Activated naive CD8-positive, alpha-beta T cell (primary cell): ENCODE measurements around the gene ANO4.
"Not testable (repeated sequence)": the region's sequence is repeated elsewhere in the genome, so short reads cannot be mapped to it uniquely, and the experiment has no call there.

Source experiments
- H3K27ac Mint-ChIP-seq: one replicate; pipeline ENCODE4 v1.8.0; 2021; ENCODE audit warnings: mixed read lengths
- H3K27me3 Mint-ChIP-seq: one replicate; pipeline ENCODE4 v1.8.0; 2021; ENCODE audit warnings: mixed read lengths
- H3K36me3 Mint-ChIP-seq: one replicate; pipeline ENCODE4 v1.8.0; 2021; ENCODE audit warnings: mixed read lengths
- H3K4me1 Mint-ChIP-seq: one replicate; pipeline ENCODE4 v1.8.0; 2021; ENCODE audit warnings: low read depth, mixed read lengths
- H3K4me3 Mint-ChIP-seq: one replicate; pipeline ENCODE4 v1.8.0; 2021; ENCODE audit warnings: mild to moderate bottlenecking, mixed read lengths
- H3K9me3 Mint-ChIP-seq: one replicate; pipeline ENCODE4 v1.8.0; 2021; ENCODE audit warnings: low read depth, mixed read lengths

The ANO4 gene

DNA sequence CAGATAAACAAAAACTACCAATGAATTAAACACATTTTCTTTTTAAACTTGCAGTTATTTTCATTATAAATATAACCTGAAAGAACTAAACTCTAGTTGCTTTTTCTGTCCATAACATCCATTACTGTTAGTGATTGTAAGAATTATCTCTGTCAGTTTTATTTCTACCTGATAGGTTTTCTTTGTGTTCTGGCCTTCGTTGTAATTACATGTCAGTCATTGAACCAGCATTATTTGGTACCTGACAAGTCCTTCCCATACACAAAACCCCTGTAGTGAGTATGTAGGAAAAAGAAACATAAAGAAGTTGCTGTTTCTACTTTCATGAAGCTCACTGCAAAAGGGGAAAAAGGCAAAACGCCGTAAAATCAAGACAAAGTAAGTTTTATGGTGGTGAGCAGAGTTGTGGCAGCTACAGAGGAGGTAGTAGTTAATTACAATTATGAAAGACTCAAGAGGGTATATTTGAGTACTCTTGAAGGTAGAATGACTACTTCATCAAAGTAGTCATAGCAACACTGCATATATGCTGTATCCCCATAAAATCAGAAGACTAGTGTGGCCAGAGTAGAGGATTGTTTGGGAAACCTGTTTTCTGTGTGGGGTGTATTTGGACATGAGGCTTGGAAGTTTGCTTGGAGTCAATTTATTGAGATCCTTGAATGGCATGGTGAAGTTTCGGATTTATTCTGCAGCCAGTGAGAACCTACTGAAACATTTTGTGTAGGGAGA, 312.6 kb downstream of the ANO4 start:
- H3K4me3 Mint-ChIP-seq, result no peak overlapping the region

DNA sequence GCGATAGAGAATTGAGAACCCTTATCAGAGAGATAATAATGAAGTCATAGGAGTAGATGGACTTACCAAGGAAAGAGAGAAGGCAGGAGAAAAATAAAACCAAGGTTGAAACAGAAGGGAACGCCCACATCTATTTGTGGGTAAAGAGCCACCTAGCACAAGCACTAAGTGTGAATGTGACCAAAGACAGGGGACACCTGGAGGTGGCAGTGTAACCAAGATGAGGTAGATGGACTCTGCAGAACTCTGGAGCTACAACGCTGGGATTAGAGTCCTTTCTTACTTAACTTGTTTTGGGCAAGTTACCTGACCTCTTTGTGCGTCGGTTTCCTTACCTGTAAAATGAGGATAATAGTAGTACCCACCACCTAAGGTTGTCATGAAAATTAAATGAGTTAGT, 313.6 kb downstream of the ANO4 start:
- peaks cover 4% of the 10 kb centered on the region for H3K27me3 Mint-ChIP-seq
- H3K27ac Mint-ChIP-seq, result no peak overlapping the region

More for the DNA sequence above, 312.6 kb downstream of the ANO4 start:
- no peak overlapping the region for H3K27ac Mint-ChIP-seq
- peaks cover 4% of the 10 kb centered on the region for H3K27me3 Mint-ChIP-seq
- H3K4me1 Mint-ChIP-seq, result no peaks in the 10 kb centered on the region
- H3K9me3 Mint-ChIP-seq, result no peaks in the 10 kb centered on the region
- no peaks in the 10 kb centered on the region for H3K36me3 Mint-ChIP-seq

DNA sequence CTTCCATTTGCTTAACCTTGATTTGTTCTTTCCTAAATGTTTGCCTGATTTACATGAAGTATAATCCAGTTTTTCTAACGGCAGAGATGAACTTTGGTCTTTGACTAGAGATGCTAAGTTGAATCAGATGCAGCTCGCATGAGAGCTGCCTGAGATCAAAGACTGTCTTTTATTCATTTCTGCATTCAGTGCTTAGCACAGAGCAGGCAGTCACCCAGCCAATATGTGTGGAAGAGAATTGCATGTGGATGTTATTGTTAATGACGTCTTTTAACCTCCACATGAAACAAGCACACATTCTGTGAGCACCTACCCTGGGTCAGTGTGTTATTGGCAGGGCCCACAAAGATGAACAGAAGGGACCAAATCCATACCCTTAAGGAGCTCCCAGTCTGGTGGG, 316.3 kb downstream of the ANO4 start:
- no peaks in the 10 kb centered on the region for H3K9me3 Mint-ChIP-seq
- H3K27me3 Mint-ChIP-seq, result peaks cover 2% of the 10 kb centered on the region
- H3K4me3 Mint-ChIP-seq, result no peak overlapping the region
- H3K4me1 Mint-ChIP-seq, result no peaks in the 10 kb centered on the region
- no peaks in the 10 kb centered on the region for H3K36me3 Mint-ChIP-seq
- no peak overlapping the region for H3K27ac Mint-ChIP-seq

More for the DNA sequence above, 313.6 kb downstream of the ANO4 start:
- no peaks in the 10 kb centered on the region for H3K36me3 Mint-ChIP-seq
- no peak overlapping the region for H3K4me3 Mint-ChIP-seq
- H3K4me1 Mint-ChIP-seq, result no peaks in the 10 kb centered on the region
- no peaks in the 10 kb centered on the region for H3K9me3 Mint-ChIP-seq

DNA sequence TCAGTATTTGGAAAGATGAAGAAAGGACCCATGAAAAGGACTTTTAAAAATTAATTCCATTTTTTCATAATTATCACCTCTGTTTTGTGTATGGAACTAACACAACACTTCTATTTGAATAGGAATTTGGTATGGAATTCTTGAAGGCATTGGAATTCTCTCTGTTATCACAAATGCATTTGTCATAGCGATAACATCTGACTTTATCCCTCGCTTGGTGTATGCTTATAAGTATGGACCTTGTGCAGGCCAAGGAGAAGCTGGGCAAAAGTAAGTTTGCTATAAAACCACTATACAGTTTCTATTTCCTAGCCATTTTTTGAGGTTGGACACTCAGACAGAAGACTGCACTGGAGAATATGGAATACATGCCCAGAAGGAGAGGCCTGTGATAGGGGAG, 316.9 kb downstream of the ANO4 start:
- H3K27me3 Mint-ChIP-seq, result peaks cover 2% of the 10 kb centered on the region
- H3K9me3 Mint-ChIP-seq, result no peaks in the 10 kb centered on the region
- H3K4me3 Mint-ChIP-seq, result no peak overlapping the region
- H3K4me1 Mint-ChIP-seq, result no peaks in the 10 kb centered on the region
- no peak overlapping the region for H3K27ac Mint-ChIP-seq
- no peaks in the 10 kb centered on the region for H3K36me3 Mint-ChIP-seq

DNA sequence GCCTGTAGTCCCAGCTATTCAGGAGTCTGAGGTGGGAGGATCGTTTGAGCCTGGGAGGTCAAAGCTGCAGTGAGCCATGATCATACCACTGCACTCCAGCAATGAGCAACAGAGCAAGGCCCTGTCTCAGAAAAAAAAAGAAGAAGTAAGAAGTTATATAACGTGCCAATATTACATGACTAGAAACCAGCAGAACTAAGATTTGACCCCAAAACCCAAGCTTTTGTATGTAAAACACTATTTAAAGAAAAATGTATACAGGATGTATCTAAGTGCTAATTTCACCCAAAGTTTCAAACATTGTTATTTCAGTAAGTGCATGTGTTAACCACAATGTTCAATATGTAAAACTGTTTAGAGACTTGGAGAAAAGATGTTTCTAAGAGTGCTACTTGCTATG, 320.8 kb downstream of the ANO4 start:
- Mint-ChIP-seq H3K36me3 (no peaks in the 10 kb centered on the region), H3K4me3 (no peak overlapping the region), H3K4me1 (no peaks in the 10 kb centered on the region), H3K27ac (no peak overlapping the region), H3K27me3 (peaks cover under 1% of the 10 kb centered on the region), H3K9me3 (no peaks in the 10 kb centered on the region)

DNA sequence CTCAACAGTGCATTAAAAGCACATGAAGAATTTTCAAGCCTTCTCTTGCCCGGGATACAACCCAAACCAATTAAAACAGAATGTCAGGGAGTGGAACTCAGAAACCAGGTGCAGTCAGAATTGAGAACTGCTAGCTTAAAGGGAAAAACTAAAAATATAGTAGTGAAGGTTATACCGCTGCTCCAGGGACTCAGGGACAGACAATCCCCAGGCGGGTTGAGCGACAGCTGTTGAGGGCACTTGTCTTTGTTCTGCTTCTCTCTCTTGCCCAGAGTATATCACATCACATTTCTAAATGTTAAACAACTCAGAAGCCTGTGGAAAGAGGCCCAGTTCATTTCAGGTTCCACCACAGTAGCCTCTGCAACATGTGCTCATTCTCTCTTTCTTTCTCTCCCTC, 322.3 kb downstream of the ANO4 start:
- no peak overlapping the region for H3K27ac Mint-ChIP-seq
- no peaks in the 10 kb centered on the region for H3K27me3 Mint-ChIP-seq
- no peak overlapping the region for H3K4me3 Mint-ChIP-seq
- H3K36me3 Mint-ChIP-seq, result no peaks in the 10 kb centered on the region
- peaks cover 5% of the 10 kb centered on the region for H3K9me3 Mint-ChIP-seq
- no peaks in the 10 kb centered on the region for H3K4me1 Mint-ChIP-seq

DNA sequence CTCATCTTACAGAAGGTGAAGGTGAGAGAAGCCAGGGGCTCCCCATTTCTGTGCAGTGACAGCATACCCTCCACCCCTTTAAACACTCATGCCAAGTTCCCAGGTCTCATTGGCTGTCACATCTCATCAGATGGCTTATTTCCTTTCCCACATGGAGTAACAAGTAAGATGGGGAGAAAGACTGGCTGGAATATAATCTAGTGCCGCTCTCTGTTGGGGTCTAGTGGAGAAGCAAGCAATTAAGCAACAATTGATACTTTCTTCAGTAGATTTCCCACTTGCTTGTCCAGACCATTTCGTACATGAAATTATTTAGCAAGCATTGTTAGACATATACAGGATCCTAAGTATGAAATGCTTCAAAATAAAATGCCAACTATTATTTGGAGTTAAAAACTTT, 323.3 kb downstream of the ANO4 start:
- no peaks in the 10 kb centered on the region for H3K36me3 Mint-ChIP-seq
- H3K27ac Mint-ChIP-seq, result no peak overlapping the region
- no peaks in the 10 kb centered on the region for H3K4me1 Mint-ChIP-seq
- no peak overlapping the region for H3K4me3 Mint-ChIP-seq
- H3K9me3 Mint-ChIP-seq, result peaks cover 5% of the 10 kb centered on the region
- H3K27me3 Mint-ChIP-seq, result no peaks in the 10 kb centered on the region

DNA sequence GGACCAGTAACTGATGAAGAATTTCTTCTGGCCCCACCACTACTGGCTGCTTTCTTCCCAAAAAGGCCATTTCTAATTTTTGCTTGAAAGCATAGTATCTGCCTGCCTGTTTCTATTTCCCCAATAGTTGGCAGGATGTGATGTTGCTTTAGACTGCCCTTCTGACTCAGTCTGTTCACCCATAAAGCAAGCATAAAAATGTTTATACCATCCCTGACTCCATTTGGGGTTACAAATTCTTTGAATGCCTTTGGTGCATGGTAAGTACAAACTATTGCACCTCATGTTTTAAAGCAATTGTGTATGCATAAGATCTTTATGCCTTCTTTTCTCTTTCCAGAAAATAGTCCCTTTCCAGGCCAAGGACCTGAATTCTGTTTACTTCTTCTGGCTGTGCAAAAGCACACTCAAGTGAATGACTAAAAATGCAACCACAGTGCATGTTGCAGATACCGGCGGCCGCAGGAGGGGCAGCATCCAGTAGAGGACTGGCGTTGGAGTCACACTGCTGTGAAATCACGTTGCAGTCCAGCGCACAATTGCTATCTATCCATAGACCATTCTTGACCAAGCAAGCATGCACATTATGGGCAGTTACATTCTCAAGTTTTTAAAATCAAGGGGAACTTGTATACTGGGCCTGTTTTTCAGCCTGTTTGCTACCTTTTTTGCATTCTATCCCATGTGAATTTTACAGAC, 333.1 kb downstream of the ANO4 start:
- Mint-ChIP-seq H3K4me3 (no peak overlapping the region), H3K36me3 (no peaks in the 10 kb centered on the region), H3K27ac (no peak overlapping the region), H3K4me1 (no peaks in the 10 kb centered on the region), H3K9me3 (no peaks in the 10 kb centered on the region), H3K27me3 (no peaks in the 10 kb centered on the region)

DNA sequence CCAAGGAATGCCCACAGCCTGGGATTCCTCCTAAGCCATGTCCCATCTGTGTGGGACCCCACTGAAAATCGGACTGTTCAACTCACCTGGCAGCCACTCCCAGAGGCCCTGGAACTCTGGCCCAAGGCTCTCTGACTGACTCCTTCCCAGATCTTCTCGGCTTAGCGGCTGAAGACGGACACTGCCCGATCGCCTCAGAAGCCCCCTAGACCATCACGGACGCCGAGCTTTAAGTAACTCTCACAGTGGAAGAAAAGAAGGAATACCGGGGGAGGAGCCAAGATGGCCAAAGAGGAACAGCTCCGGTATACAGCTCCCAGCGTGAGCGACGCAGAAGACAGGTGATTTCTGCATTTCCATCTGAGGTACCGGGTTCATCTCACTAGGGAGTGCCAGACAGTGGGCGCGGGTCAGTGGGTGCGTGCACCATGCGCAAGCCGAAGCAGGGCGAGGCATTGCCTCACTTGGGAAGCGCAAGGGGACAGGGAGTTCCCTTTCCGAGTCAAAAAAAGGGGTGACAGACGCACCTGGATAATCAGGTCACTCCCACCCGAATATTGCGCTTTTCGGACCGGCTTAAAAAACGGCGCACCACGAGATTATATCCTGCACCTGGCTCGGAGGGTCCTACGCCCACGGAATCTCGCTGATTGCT, 351.3 kb downstream of the ANO4 start:
- H3K27ac Mint-ChIP-seq, H3K36me3 Mint-ChIP-seq, H3K4me1 Mint-ChIP-seq, H3K9me3 Mint-ChIP-seq, H3K4me3 Mint-ChIP-seq, H3K27me3 Mint-ChIP-seq: not testable (repeated sequence)

DNA sequence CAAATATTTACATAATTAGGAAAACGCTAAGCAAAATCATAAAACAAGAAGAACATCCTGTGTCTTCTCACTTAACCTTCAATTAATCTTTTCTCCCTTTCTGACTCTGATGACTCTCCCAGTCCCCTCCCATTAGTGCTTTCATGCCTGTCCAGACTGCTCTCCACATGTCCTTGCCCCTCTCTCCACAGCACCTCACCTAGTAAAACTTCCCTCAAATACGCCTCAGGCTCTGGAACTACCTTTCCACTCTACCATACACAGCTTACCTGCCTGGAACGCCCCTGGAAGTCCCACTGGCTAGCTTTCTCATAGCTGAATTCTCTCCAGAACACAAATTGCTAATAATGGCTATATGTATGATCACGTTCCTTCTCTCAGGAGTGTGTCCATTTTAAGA, 370.7 kb downstream of the ANO4 start:
- H3K36me3 Mint-ChIP-seq, result no peaks in the 10 kb centered on the region
- peaks cover 5% of the 10 kb centered on the region for H3K9me3 Mint-ChIP-seq
- H3K4me3 Mint-ChIP-seq, result no peak overlapping the region
- no peaks in the 10 kb centered on the region for H3K4me1 Mint-ChIP-seq
- H3K27me3 Mint-ChIP-seq, result peaks cover 2% of the 10 kb centered on the region
- no peak overlapping the region for H3K27ac Mint-ChIP-seq

DNA sequence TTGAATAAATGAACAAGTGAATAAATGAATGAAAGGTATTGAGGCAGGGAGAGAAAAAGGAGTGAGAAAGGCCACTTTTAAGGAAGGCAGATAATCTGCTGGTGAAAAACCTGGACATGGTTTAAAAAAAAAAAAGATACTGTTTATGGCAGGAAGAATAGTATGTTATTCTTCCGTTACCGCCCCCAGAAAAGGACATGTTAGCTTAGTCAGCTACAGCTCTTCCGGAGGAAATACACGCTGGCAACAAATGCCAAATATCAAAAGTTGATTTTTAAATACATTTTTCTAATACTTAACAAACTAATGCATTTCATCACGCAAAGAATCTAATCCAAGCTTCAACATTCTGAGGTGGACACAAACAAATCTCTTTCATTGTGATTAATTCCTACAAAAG, 372.3 kb downstream of the ANO4 start:
- H3K27ac Mint-ChIP-seq, result no peak overlapping the region
- H3K4me1 Mint-ChIP-seq, result no peaks in the 10 kb centered on the region
- peaks cover 3% of the 10 kb centered on the region for H3K27me3 Mint-ChIP-seq
- H3K4me3 Mint-ChIP-seq, result no peak overlapping the region
- no peaks in the 10 kb centered on the region for H3K36me3 Mint-ChIP-seq
- peaks cover 4% of the 10 kb centered on the region for H3K9me3 Mint-ChIP-seq

DNA sequence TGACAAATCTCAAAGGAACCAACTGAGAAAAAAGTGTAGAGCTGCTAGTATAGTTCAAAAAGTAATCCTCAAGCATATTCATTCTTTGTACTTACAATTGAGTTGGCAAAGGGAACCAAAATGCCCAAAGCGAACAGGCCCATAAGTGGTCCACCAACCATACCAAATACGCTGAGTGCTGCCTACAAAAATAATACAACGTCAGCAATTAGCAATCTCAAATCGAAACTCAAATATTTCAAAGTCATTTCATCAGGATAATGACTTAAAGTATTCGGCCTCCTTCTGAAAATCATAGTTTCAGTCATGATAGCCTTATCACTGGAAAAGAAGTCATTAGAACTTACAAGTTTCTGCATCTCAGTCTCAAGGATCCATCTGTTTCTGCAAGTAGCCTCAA, 373.4 kb downstream of the ANO4 start:
- Mint-ChIP-seq H3K4me1 (no peaks in the 10 kb centered on the region), H3K27ac (no peak overlapping the region), H3K27me3 (peaks cover 3% of the 10 kb centered on the region)

DNA sequence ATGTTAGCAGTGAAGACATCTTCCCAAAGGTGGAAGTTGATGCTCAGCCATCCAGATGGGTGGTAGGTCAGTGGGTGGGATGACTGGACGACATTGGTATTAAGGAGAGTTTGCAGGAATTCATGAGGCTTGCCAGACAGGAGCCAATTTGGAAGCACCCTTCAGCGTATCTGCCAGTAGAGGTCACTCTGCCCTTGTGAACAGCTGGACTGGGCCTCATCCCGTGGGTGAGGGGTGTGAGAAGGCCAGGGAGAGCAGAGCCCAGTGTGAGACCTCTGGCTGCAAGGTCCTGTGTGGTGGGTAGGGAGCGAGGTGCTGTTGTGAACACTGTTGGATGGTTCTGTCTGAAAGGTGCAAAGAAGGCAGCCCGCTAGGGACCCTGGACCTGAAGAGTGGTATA, 377.7 kb downstream of the ANO4 start:
- Mint-ChIP-seq H3K36me3 (no peaks in the 10 kb centered on the region), H3K9me3 (peaks cover 4% of the 10 kb centered on the region), H3K4me3 (no peak overlapping the region), H3K27me3 (peaks cover 3% of the 10 kb centered on the region), H3K27ac (no peak overlapping the region), H3K4me1 (no peaks in the 10 kb centered on the region)

More for the DNA sequence above, 373.4 kb downstream of the ANO4 start:
- Mint-ChIP-seq H3K36me3 (no peaks in the 10 kb centered on the region), H3K4me3 (no peak overlapping the region), H3K9me3 (no peaks in the 10 kb centered on the region)

DNA sequence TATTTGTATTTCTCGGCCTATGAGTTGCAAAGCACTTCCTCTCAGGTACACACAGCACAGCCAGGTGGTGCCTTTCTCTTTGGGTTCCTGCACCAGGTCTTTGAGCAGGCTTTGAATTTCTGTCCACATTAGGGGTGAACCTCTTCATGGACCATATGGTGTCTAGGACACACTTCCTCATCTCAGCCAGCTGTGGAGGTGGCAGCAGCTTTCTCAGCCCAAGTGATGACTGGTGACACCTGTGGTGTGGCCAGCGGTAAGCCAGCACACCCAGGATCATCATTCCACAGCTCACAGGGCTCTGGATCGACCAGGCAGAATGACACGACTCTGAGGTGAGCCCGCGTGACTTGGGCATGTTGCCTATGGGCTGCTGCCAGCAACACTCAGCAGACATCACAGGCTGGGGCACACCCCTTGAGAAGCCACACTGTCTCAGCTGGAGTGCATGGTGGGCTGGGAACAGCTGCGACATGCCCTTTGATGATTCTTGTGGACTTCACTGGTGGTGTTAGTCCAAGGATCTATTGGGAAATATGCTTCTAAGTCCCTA, 378.7 kb downstream of the ANO4 start:
- Mint-ChIP-seq H3K27me3 (peaks cover 3% of the 10 kb centered on the region), H3K36me3 (no peaks in the 10 kb centered on the region), H3K9me3 (peaks cover 4% of the 10 kb centered on the region), H3K4me1 (no peaks in the 10 kb centered on the region), H3K27ac (no peak overlapping the region), H3K4me3 (no peak overlapping the region)

DNA sequence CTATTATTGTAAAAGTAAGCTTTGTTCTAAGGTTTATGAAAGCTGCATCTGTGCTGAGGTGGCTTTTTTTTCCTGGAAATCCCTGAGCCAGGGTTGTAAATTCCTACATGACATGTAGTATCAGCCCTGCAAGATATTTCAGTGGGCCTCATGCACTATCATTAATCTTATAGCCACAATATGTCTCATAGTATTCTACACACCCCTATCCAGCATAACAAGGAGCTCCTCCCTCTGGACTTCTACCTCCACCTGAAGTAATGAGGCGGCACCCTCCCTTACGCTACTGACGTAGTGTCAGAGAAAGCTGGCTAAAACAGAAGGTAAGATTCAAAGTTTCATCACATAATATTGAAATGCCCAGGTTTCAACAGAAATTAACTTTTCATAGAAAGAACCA, 380.0 kb downstream of the ANO4 start:
- H3K4me1 Mint-ChIP-seq, result no peaks in the 10 kb centered on the region
- no peak overlapping the region for H3K27ac Mint-ChIP-seq
- H3K4me3 Mint-ChIP-seq, result no peak overlapping the region
- no peaks in the 10 kb centered on the region for H3K36me3 Mint-ChIP-seq
- peaks cover 3% of the 10 kb centered on the region for H3K27me3 Mint-ChIP-seq
- peaks cover 4% of the 10 kb centered on the region for H3K9me3 Mint-ChIP-seq
